ENCODE measurements around the gene LINGO1. TPM values are rescaled to one million over a fixed set of nuclear protein-coding genes. Genes with fewer than 3 reads are reported as not detected.

Gene LINGO1
- total RNA-seq, 1 donor from 2014 or later, result 5.3 TPM

- intact Hi-C loops (cut with DNase I), result no loop called here
- DNase-seq (ENCODE audit: low spot score), result no peak
- peak; percentile 15 for ATAC-seq
Observed at GRCh38 chr15:77581896-77582569, 50.7 kb downstream of the LINGO1 start.

- intact Hi-C loops (cut with DNase I), result no loop called here
- DNase-seq (ENCODE audit: low spot score), result no peak
- ATAC-seq, result no peak
Observed at GRCh38 chr15:77580996-77581682, 51.6 kb downstream of the LINGO1 start.

GRCh38 chr15:77579498-77580188 is 53.1 kb downstream of the LINGO1 start:
- ATAC-seq (no peak), DNase-seq (ENCODE audit: low spot score) (no peak)
- intact Hi-C loops (cut with DNase I), result no loop called here

GRCh38 chr15:77578641-77579372 is 53.9 kb downstream of the LINGO1 start:
- DNase-seq (ENCODE audit: low spot score), result no peak
- ATAC-seq, result no peak

GRCh38 chr15:77577366-77577950 is 55.3 kb downstream of the LINGO1 start:
- peak; percentile 38 for ATAC-seq
- no peak for DNase-seq (ENCODE audit: low spot score)
- intact Hi-C loops (cut with DNase I), result no loop called here

More at GRCh38 chr15:77578641-77579372, 53.9 kb downstream of the LINGO1 start:
- intact Hi-C loops (cut with DNase I), result no loop called here

GRCh38 chr15:77576538-77576937 is 56.2 kb downstream of the LINGO1 start:
- DNase-seq (ENCODE audit: low spot score) (no peak), ATAC-seq (no peak)
- intact Hi-C loops (cut with DNase I), result no loop called here

GRCh38 chr15:77575203-77575934 is 57.3 kb downstream of the LINGO1 start:
- no peak for ATAC-seq
- no peak for DNase-seq (ENCODE audit: low spot score)
- intact Hi-C loops (cut with DNase I), result no loop called here

- intact Hi-C loops (cut with DNase I), result no loop called here
- no peak for ATAC-seq
- no peak for DNase-seq (ENCODE audit: low spot score)
Observed at GRCh38 chr15:77574521-77575202, 58.0 kb downstream of the LINGO1 start.

GRCh38 chr15:77573802-77574201 is 58.9 kb downstream of the LINGO1 start:
- ATAC-seq (no peak), DNase-seq (ENCODE audit: low spot score) (no peak)
- intact Hi-C loops (cut with DNase I), result no loop called here

- no peak for DNase-seq (ENCODE audit: low spot score)
- ATAC-seq, result no peak
- intact Hi-C loops (cut with DNase I), result no loop called here
Observed at GRCh38 chr15:77572186-77572585, 60.5 kb downstream of the LINGO1 start.

- DNase-seq (ENCODE audit: low spot score) (no peak), ATAC-seq (no peak)
- intact Hi-C loops (cut with DNase I), result no loop called here
Observed at GRCh38 chr15:77571741-77572140, 61.0 kb downstream of the LINGO1 start.

GRCh38 chr15:77571181-77571580 is 61.5 kb downstream of the LINGO1 start:
- DNase-seq (ENCODE audit: low spot score) (no peak), ATAC-seq (no peak)
- intact Hi-C loops (cut with DNase I), result no loop called here

GRCh38 chr15:77569729-77570125 is 63.0 kb downstream of the LINGO1 start:
- peak; percentile 71 for ATAC-seq
- no peak for DNase-seq (ENCODE audit: low spot score)
- intact Hi-C loops (cut with DNase I), result no loop called here

GRCh38 chr15:77568973-77569728 is 63.6 kb downstream of the LINGO1 start:
- intact Hi-C loops (cut with DNase I), result no loop called here
- peak; percentile 85 for ATAC-seq
- no peak for DNase-seq (ENCODE audit: low spot score)

- peak; percentile 29 for ATAC-seq
- DNase-seq (ENCODE audit: low spot score), result no peak
- intact Hi-C loops (cut with DNase I), result no loop called here
Observed at GRCh38 chr15:77568014-77568972, 64.4 kb downstream of the LINGO1 start.

GRCh38 chr15:77567202-77567601 is 65.5 kb downstream of the LINGO1 start:
- intact Hi-C loops (cut with DNase I), result no loop called here
- no peak for ATAC-seq
- DNase-seq (ENCODE audit: low spot score), result no peak

Measured in sciatic nerve (tissue), 2 donors.